Right cardiac atrium (tissue), 5 donors: Measurements from ENCODE around the gene DPYSL3. TPM values are rescaled to one million over a fixed set of nuclear protein-coding genes. Genes with fewer than 3 reads are reported as not detected.
"Not testable (repeated sequence)": the region's sequence is repeated elsewhere in the genome, so short reads cannot be mapped to it uniquely, and the experiment has no call there.

Source experiments
- ATAC-seq, 2 donors: fragments of 200-7000 bp; cut with Tn5 transposase; one replicate each; pipeline versions ENCODE4 v1.8.0 to v1.9.1; 2020; ENCODE audit warnings: moderate library complexity in 2 of 2, mild to moderate bottlenecking in 1 of 2
- DNase-seq, 3 donors: peaks; one replicate each; pipeline ENCODE4 v3.0.0-alpha.2; 2020
- H3K27ac ChIP-seq: one replicate; pipeline ENCODE4 v1.5.1; 2013; ENCODE audit warnings: mild to moderate bottlenecking, low read length, control low read depth, moderate library complexity
- H3K27me3 ChIP-seq: one replicate; pipeline ENCODE4 v1.6.1; 2013; ENCODE audit not compliant: control insufficient read depth, insufficient read depth
- H3K4me1 ChIP-seq: one replicate; pipeline ENCODE4 v1.6.1; 2013; ENCODE audit warnings: low read length; ENCODE audit not compliant: control insufficient read depth, insufficient read depth
- H3K4me3 ChIP-seq: one replicate; pipeline ENCODE4 v1.5.1; 2013; ENCODE audit warnings: low read length, control low read depth
- H3K9me3 ChIP-seq: one replicate; pipeline ENCODE4 v1.6.1; 2013; ENCODE audit warnings: low read length; ENCODE audit not compliant: control insufficient read depth
- WGBS: extraction: QIAGEN DNeasy Blood & Tissue Kit; methylation state at CpG from one replicate; pipeline ENCODE4 v1.1.7; 2013; 5-methylcytosine and 5-hydroxymethylcytosine counted together
- intact Hi-C, 4 donors: fragments of 100-400 bp; cut with DNase I; formaldehyde crosslinking; loops; one replicate each; pipeline versions ENCODE4 v1.11.0 to v1.14.0; 2022 to 2023
- polyA plus RNA-seq: library from polyadenylated mRNA; stranded (reverse); fragments of 200-250 nt; gene quantifications from one replicate; pipeline ENCODE4 v1.2.3, GENCODE V29; 2013
- total RNA-seq, 4 donors: library from RNA; stranded (reverse); fragmentation: NEBNext Ultra II Directional; extraction: Animal tissue kit (Norgen Biotek cat#: 25700); gene quantifications; one replicate each; pipeline ENCODE4 v1.2.1, GENCODE V29; 2021
- donor health status: healthy with polysubstance abuse.
- donor health status: DM: no; HTN: yes; CAD: no.
- donor health status: DM: no; HTN: no; CAD: no.
- donor health status: DM: no; HTN: yes; CAD: no; lungs with severe emphysema.
- donor health status: DM: yes; HTN: yes; CAD: no.

The DPYSL3 gene
- total and polyA plus RNA-seq, 5 donors = 23.2 to 95.1 (median 47.3) TPM

DNA sequence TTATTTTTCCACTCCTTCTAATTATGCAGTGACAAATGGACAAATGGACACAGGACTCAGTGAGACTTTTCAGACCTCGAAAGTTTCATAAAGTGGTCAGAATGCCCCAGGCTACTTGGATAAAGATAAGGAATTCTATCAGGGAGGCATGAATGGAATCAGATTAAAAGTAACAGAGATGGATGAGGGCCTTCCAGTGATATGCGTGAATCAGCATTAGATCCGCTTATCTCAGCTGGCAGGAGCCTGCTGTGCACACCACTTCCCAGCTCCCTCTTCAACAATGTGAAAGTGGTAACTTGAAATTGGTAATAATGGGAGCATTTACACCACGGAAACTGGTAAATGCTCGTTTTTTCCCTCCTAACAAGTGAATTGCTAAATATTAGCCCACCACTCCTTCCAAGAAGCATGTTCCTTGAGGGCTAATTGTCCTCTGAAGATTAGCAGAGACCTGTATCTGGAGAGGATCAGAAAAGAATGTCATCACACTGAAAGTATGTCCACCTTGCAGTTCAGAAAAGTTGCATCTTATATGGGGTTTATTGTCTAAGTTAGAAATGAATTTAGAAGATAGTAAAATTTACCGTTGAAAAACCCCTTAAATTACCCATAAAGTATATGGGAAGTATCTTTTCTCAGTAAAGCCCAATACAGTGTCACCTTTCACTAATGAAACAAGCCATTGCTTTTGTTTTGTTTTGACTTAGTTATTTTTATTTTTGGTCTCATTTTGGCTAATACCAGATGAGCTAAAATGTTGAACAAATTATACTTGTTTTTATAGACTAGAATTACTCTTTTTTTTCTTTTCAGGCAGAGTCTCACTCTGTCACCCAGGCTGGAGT is 125.3 kb downstream of the DPYSL3 start:
- no peak overlapping the region for H3K4me3 ChIP-seq
- H3K9me3 ChIP-seq = no peaks in the 10 kb centered on the region
- no peaks in the 10 kb centered on the region for H3K4me1 ChIP-seq
- no peaks in the 10 kb centered on the region for H3K27me3 ChIP-seq
- no peak for ATAC-seq
- WGBS = 65% methylated on average over 6 of the region's 6 CpGs
- intact Hi-C loops = no loop called here
- H3K27ac ChIP-seq = no peak overlapping the region
- no peak for DNase-seq

DNA sequence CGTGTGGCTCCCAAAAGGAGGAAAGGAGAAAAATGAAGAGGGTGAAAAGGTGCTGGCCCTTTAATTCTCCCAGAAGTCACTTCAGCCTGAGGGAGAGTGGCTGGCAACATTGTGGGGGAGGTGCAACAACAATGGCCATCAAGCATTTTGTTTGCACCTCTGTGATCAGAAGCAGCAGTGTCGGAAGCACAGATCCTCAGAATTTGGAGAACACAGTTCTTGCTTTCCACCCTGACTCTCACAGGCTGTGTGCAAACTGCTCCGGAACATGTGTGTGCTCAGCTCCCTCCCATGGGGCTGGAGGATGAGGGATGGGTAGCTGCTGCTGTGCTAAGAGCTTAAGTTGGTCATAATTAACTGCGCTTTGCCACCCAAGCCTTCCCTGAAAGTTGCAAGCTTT is 127.1 kb downstream of the DPYSL3 start:
- 40% methylated on average over 4 of the region's 4 CpGs for WGBS
- H3K4me1 ChIP-seq = no peaks in the 10 kb centered on the region
- no peaks in the 10 kb centered on the region for H3K27me3 ChIP-seq
- no peaks in the 10 kb centered on the region for H3K9me3 ChIP-seq
- H3K4me3 ChIP-seq = no peak overlapping the region
- intact Hi-C loops = no loop called here
- ATAC-seq (peak; percentile 35 to 50), DNase-seq (peak in 1 of 3 donors; percentile 61)
- no peak overlapping the region for H3K27ac ChIP-seq

DNA sequence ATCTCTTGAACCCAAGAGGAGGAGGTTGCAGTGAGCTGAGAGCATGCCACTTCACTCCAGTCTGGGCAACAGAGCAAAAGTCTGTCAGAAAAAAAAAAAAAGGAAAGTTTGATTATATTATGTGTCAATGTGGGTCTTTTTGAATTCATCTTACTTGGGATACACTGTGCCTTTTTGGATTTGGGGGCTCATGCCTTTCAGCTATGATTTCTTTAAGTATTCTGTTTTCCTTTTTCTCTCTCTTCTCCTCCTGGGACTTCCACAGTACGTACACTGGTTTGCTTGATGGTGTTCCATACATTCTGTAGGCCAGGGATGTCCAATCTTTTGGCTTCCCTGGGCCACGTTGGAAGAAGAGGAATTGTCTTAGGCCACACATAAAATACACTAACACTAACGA is 128.3 kb downstream of the DPYSL3 start:
- H3K4me3 ChIP-seq = no peak overlapping the region
- H3K9me3 ChIP-seq = no peaks in the 10 kb centered on the region
- DNase-seq (no peak), ATAC-seq (no peak)
- WGBS = 91% methylated on average over 3 of the region's 3 CpGs
- H3K27ac ChIP-seq = no peak overlapping the region
- no peaks in the 10 kb centered on the region for H3K27me3 ChIP-seq
- intact Hi-C loops = no loop called here
- no peaks in the 10 kb centered on the region for H3K4me1 ChIP-seq

DNA sequence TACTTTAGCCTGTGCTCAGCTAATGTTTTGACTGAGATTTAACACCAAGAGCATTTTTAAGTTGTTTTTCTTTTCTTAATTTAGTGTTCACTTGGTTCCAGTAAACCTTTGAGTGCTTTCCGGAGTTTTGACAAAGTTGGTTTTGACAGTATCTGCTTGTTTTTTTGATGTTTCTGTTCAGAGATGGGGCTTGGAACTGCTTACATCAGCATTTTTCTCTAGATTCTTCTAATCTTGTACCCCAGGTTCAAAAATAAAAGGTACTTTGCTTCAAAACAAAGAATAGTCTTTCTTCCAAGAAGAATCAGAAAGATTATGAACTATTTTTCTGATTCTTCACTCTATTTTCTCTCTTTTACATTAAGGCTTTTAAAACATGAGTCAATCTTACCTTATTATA is 132.2 kb downstream of the DPYSL3 start:
- DNase-seq = no peak
- no peak for ATAC-seq
- intact Hi-C loops = loop anchor here in 1 of 4 donors (10.0 kb wide), 1 partner anchor 153 kb away; no protein-coding TSS in a partner anchor
- no peaks in the 10 kb centered on the region for H3K27me3 ChIP-seq
- H3K27ac ChIP-seq = no peak overlapping the region
- H3K4me3 ChIP-seq = no peak overlapping the region
- no peaks in the 10 kb centered on the region for H3K4me1 ChIP-seq
- WGBS = 83% methylated on average over 1 of the region's 1 CpG
- no peaks in the 10 kb centered on the region for H3K9me3 ChIP-seq

DNA sequence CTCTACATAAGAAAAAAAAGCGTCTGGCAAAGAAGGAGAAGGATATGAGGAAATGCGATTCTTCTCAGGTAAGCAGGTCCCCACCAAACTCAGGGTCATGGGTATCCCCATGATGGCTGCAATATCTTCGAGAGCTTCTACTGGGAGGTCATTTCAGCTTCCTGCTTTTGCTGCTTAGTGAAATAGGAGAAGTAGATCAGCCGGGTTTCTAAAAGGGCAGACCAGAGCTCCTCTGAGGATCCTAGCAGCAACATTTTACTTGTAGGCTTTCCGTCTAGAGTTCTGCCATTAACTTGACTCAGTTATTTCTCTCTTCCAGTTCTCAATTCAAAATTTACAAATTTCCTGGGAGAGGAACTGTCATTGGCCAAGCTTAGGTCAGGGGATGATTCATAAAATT is 134.7 kb downstream of the DPYSL3 start:
- whole genome bisulfite sequencing = 83% methylated on average over 5 of the region's 5 CpGs
- intact Hi-C loops = loop anchor here in 1 of 4 donors (10.0 kb wide), 1 partner anchor 150 kb away; no protein-coding TSS in a partner anchor
- Histone ChIP-seq H3K4me1 (no peaks in the 10 kb centered on the region), H3K9me3 (no peaks in the 10 kb centered on the region), H3K27me3 (no peaks in the 10 kb centered on the region), H3K4me3 (no peak overlapping the region), H3K27ac (no peak overlapping the region)
- no peak for ATAC-seq
- no peak for DNase-seq

DNA sequence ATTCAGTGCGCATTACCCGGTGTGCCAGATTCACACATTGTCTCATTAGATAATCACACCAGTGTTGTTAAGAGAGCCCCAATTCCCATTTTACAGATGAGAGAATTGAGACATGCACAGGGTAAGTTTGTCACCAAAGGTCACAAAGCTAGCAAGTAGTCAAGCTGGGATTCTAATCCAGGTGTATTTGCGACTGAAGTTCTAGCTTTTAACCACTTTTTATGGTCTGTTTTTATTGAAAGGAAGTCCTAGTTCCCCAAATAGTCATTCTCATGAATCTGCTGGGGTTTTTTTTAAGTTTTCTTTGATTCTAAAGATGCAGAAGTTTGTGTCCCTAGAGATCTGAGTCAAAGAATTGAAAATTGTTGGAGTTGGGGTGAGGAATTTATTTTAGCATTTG is 136.5 kb downstream of the DPYSL3 start:
- Histone ChIP-seq H3K9me3 (no peaks in the 10 kb centered on the region), H3K4me3 (no peak overlapping the region), H3K4me1 (no peaks in the 10 kb centered on the region), H3K27ac (no peak overlapping the region), H3K27me3 (no peaks in the 10 kb centered on the region)
- intact Hi-C loops = loop anchor here in 3 of 4 donors (5.0 to 10.0 kb wide), 3 partner anchors 146 to 151 kb away; no protein-coding TSS in a partner anchor
- 94% methylated on average over 3 of the region's 3 CpGs for WGBS
- DNase-seq = no peak
- ATAC-seq = no peak

DNA sequence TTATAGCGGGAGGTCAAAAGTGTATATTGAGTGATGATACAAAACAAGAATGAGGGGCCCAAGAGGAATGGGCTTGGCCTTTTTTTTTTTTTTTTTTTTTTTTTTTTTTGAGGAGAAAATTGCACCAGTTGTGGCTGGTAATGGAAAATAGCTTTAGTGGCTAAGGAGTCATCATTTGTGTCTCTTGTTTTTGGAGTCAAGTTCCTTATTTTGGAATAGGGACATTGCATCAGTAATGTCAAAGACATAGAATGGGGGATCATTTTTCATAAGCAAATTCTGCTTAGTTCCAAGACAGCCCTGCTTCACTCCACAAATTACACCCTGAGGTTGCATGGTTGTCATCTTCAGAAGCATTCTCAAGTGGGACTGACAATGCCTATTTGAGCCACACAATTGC is 137.7 kb downstream of the DPYSL3 start:
- H3K27me3 ChIP-seq = no peaks in the 10 kb centered on the region
- no peak overlapping the region for H3K4me3 ChIP-seq
- DNase-seq = no peak
- no peaks in the 10 kb centered on the region for H3K4me1 ChIP-seq
- no peak for ATAC-seq
- no peaks in the 10 kb centered on the region for H3K9me3 ChIP-seq
- intact Hi-C loops = loop anchor here in 3 of 4 donors (5.0 to 10.0 kb wide), 3 partner anchors 145 to 150 kb away; no protein-coding TSS in a partner anchor
- WGBS = 97% methylated on average over 1 of the region's 1 CpG
- H3K27ac ChIP-seq = no peak overlapping the region

DNA sequence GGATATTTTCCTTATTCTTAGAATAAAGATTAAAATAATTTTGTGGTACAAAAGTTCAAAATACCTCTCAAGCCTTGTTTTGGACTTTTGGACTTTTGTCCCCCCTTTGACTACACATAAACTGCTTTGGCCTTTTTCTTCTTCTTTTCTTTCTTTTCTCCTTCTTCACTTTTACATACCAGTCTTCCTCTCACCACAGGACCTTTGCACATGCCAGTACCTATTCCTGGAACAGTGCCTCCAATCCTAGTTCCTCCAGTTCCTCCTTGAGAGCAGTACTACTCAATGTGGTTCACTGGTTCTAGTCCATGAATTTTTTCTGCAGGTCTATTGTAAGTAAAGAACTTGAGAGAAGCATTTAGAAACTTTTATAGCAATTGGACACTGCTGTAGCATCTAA is 138.6 kb downstream of the DPYSL3 start:
- intact Hi-C loops = loop anchor here in 3 of 4 donors (5.0 to 10.0 kb wide), 3 partner anchors 144 to 149 kb away; no protein-coding TSS in a partner anchor
- ATAC-seq = no peak
- Histone ChIP-seq H3K27me3 (no peaks in the 10 kb centered on the region), H3K9me3 (no peaks in the 10 kb centered on the region), H3K27ac (no peak overlapping the region), H3K4me1 (no peaks in the 10 kb centered on the region), H3K4me3 (no peak overlapping the region)
- DNase-seq = no peak

DNA sequence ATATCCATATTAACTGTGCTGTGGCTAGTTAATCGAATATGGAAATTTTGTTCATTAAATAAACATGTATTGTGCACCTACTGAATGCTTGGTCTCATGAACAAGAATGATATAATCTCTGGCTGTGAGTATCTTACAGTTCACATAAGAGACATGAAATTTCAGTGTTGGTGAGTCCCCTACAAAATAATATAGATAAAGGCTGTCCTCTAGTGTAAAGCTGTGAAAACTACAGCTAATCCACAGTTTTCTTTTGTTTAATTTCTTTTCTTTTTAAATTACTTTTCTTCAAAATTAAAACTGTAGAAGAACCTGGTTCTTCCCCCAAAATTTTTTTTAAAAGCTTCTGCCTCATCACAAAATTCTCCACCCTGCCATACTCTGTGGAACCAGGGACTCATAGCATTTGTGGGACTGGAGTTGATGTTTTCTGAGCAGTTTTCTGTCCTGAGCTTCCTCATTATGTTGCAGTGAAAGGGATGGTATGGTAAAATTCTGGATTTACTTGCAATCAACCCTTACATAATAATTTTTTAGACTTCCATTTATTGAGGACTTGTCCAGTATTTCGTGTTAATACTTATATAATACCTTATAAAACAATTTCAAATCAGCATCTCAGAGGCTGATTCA is 140.0 kb downstream of the DPYSL3 start:
- no peak for DNase-seq
- no peaks in the 10 kb centered on the region for H3K9me3 ChIP-seq
- H3K27ac ChIP-seq = no peak overlapping the region
- ATAC-seq = no peak
- no peaks in the 10 kb centered on the region for H3K4me1 ChIP-seq
- H3K4me3 ChIP-seq = no peak overlapping the region
- intact Hi-C loops = loop anchor here (5.0 to 10.0 kb wide), 4 partner anchors 138 to 148 kb away; no protein-coding TSS in a partner anchor
- 7% methylated on average over 2 of the region's 2 CpGs for WGBS
- H3K27me3 ChIP-seq = no peaks in the 10 kb centered on the region

DNA sequence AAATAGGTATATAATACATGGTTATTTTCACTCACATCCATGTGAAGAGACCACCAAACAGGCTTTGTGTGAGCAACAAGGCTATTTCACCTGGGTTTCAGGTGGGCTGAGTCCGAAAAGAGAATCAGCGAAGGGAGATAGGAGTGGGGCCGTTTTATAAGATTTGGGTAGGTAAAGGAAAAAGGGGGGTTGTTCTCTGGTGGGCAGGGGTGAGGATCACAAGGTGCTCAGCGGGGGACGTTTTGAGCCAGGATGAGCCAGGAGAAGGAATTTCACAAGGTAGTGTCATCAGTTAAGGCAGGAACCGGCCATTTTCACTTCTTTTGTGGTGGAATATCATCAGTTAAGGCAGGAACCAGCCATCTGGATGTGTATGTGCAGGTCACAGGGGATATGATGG is 142.5 kb downstream of the DPYSL3 start:
- 78% methylated on average over 6 of the region's 6 CpGs for WGBS
- H3K4me3 ChIP-seq, DNase-seq, H3K4me1 ChIP-seq, H3K27me3 ChIP-seq, ATAC-seq, H3K9me3 ChIP-seq, H3K27ac ChIP-seq: not testable (repeated sequence)
- intact Hi-C loops = loop anchor here in 1 of 4 donors (5.0 kb wide), 1 partner anchor 135 kb away; no protein-coding TSS in a partner anchor
